A673 (cell line): ENCODE measurements around the gene COMTD1. TPM values are rescaled to one million over a fixed set of nuclear protein-coding genes. Genes with fewer than 3 reads are reported as not detected.

Experiments
- BruUV-seq: library from RNA; stranded (reverse); fragments of 400-500 nt; replicated peaks from 2 replicates; lab custom pipeline; 2021; lab: Mats Ljungman, UMichigan
- CTCF ChIA-PET: fragments of 300-600 bp; sonication (Branson Sonifier 250); formaldehyde crosslinking; loops from one replicate; lab custom pipeline; 2022; ENCODE audit warnings: antibody characterized with exemption; lab: Charles Lee
- POLR2A ChIA-PET: fragments of 300-600 bp; sonication (Branson Sonifier 250); formaldehyde crosslinking; loops from one replicate; lab custom pipeline; 2022; ENCODE audit warnings: antibody characterized with exemption; ENCODE audit not compliant: low non-redundant PET; lab: Charles Lee
- DNase-seq: peaks from one replicate; pipeline ENCODE4 v3.0.0-alpha.2; 2015; ENCODE audit warnings: low spot score
- H3K27ac ChIP-seq: fragments of 200-600 bp; sonication (generic); 2 replicates; pipeline ENCODE4 v1.5.1; 2016; ENCODE audit warnings: mixed run types, low read depth, mild to moderate bottlenecking, mixed read lengths, antibody characterized with exemption, low read length; ENCODE audit not compliant: poor library complexity, severe bottlenecking
- H3K27me3 ChIP-seq: fragments of 200-600 bp; sonication (generic); replicated peaks from 2 replicates; pipeline ENCODE4 v1.6.1; 2017; ENCODE audit warnings: mixed run types, low read depth, mild to moderate bottlenecking, mixed read lengths, antibody characterized with exemption, low read length; ENCODE audit not compliant: insufficient read depth, poor library complexity
- H3K36me3 ChIP-seq: fragments of 200-600 bp; sonication (generic); 2 replicates; pipeline ENCODE4 v1.6.1; 2016; ENCODE audit warnings: mixed run types, mild to moderate bottlenecking, mixed read lengths, antibody characterized with exemption, low read length; ENCODE audit not compliant: insufficient read depth, poor library complexity, severe bottlenecking
- H3K4me1 ChIP-seq: fragments of 200-600 bp; sonication (generic); 2 replicates; pipeline ENCODE4 v1.6.1; 2017; ENCODE audit warnings: mixed run types, mild to moderate bottlenecking, mixed read lengths, antibody characterized with exemption, low read length; ENCODE audit not compliant: insufficient read depth, poor library complexity, severe bottlenecking
- H3K4me3 ChIP-seq: fragments of 200-600 bp; sonication (generic); 2 replicates; pipeline ENCODE4 v1.5.1; 2016; ENCODE audit warnings: low read depth, mixed run types, mild to moderate bottlenecking, mixed read lengths, low read length; ENCODE audit not compliant: poor library complexity, severe bottlenecking
- H3K9me3 ChIP-seq: fragments of 200-600 bp; sonication (generic); 2 replicates; pipeline ENCODE4 v1.6.1; 2016; ENCODE audit warnings: mixed run types, low read depth, mild to moderate bottlenecking, mixed read lengths, antibody characterized with exemption, low read length; ENCODE audit not compliant: poor library complexity, severe bottlenecking
- CTCF ChIP-seq: fragments of 300-800, 200-600 bp; sonication (generic); conservative IDR thresholded peaks from 2 replicates; pipeline ENCODE4 v1.5.1; 2017; ENCODE audit warnings: low read depth, mild to moderate bottlenecking, antibody characterized with exemption, low read length, moderate library complexity, mixed read lengths
- EZH2 ChIP-seq: fragments of 200-600 bp; sonication (generic); IDR thresholded peaks from 2 replicates; pipeline ENCODE4 v1.6.1; 2017; ENCODE audit warnings: borderline replicate concordance, low read depth, mild to moderate bottlenecking, mixed read lengths, antibody characterized with exemption, low read length; ENCODE audit not compliant: poor library complexity, severe bottlenecking
- intact Hi-C: fragments of 100-400 bp; cut with micrococcal nuclease; formaldehyde crosslinking; loops from one replicate; pipeline ENCODE4 v1.10.0; 2022; ENCODE audit not compliant: unreplicated experiment
- total RNA-seq: library from RNA; stranded (reverse); gene quantifications from 2 replicates; pipeline ENCODE4 v1.2.3, GENCODE V29; 2021

Gene COMTD1
- total RNA-seq, 1 experiment from 2014 or later: 3.4 TPM

DNA sequence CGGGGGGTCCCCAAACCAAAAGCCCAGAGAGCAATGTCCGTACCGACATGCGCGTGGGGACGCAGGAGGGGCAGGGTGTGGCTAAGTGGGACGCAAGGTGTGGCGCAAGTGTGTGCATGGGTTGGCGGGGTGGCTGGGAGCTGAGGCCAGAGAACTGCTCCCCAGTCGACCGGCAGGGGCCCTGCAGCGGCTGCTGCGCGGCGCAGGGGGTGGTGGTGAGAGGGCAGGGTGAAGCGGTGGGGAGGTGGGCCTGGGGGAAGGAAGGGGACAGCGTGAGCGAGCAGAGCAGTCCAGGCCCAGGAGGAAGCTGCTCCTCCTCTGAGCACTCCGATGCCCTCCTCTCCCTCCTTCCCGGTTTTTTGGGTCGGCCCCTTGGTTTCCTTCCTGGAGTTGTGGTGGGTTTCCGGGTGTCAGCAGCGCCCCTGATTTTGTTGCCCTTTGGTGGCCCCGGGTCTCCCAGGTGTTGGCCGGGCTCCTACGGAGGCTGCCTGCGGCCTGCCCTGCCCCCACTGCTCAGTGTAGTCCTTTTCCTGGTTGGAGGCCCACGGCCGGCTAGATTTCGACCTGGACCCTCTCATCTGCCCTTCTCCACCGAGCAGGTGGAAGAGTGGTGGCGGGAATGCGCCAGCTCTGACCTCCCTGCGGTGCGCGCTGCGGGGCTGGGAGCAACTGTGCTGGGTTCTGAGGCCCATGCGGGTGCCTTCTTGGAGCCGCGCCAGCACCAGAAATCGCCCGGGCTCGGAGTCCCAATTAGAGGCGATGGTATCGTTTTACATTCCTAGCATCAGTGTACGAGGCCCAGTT is 40.5 kb upstream of the COMTD1 start:
- H3K9me3 ChIP-seq: no peaks in the 10 kb centered on the region
- H3K4me1 ChIP-seq: no peaks in the 10 kb centered on the region
- H3K4me3 ChIP-seq: no peak overlapping the region
- ChIA-PET CTCF (no interaction called here), POLR2A (no interaction called here)
- H3K27me3 ChIP-seq: peaks cover 10% of the 10 kb centered on the region
- H3K36me3 ChIP-seq: no peaks in the 10 kb centered on the region
- intact Hi-C loops: no loop called here
- DNase-seq: no peak
- no TSS peak for BruUV-seq
- no peak overlapping the region for H3K27ac ChIP-seq
- TF ChIP-seq EZH2 (no peak), CTCF (no peak)

DNA sequence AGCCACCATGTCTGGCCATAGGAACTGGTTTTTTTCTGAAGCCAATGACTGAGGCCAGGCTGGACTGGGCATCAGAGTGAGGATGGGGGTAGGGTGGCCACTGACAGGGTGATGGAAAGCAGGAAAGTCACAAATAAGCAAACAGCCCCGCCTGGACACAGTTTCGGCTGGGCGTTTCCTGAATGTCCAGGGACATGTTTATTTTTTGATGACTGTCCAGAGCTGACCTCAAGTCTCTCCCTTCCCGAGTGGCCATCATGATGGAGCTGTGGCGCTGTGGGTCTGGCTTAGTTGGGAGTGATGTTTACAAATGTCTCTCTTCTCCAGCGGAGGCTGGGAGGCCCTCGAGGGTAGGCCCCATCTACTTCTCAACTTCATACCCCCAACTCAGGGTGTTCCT is 37.1 kb upstream of the COMTD1 start:
- no TSS peak for BruUV-seq
- CTCF ChIA-PET: no interaction called here
- no peak overlapping the region for H3K4me3 ChIP-seq
- no peak overlapping the region for H3K27ac ChIP-seq
- no peaks in the 10 kb centered on the region for H3K36me3 ChIP-seq
- no peak for TF ChIP-seq EZH2
- TF ChIP-seq CTCF: no peak
- H3K27me3 ChIP-seq: no peaks in the 10 kb centered on the region
- H3K9me3 ChIP-seq: no peaks in the 10 kb centered on the region
- no peaks in the 10 kb centered on the region for H3K4me1 ChIP-seq
- intact Hi-C loops: no loop called here
- DNase-seq: no peak
- POLR2A ChIA-PET: no interaction called here

DNA sequence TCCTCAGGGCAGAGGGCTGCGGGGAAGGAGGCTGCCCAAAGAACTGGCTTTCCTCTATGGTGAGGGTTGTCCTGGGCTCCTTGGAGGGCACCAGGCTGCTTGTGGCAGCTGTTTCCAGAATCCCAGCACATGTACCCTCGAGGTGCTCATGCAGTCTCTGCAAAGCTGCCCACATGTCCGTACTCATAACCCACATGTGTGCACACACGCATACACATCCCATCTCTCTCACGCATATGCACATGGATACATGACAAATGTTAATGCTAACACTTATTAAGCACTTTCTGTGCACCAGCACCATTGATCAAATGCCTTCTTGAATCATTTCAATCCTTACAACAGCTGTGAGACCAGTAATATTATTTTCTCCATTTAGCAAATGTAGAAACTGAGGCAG is 36.3 kb upstream of the COMTD1 start:
- DNase-seq: no peak
- no peaks in the 10 kb centered on the region for H3K4me1 ChIP-seq
- H3K27me3 ChIP-seq: no peaks in the 10 kb centered on the region
- ChIA-PET POLR2A (no interaction called here), CTCF (no interaction called here)
- H3K9me3 ChIP-seq: no peaks in the 10 kb centered on the region
- H3K4me3 ChIP-seq: no peak overlapping the region
- TF ChIP-seq CTCF (no peak), EZH2 (no peak)
- no peaks in the 10 kb centered on the region for H3K36me3 ChIP-seq
- no peak overlapping the region for H3K27ac ChIP-seq
- intact Hi-C loops: no loop called here
- no TSS peak for BruUV-seq
